GM23248 (cell line): Measurements from ENCODE around the gene RAB6B. TPM values are rescaled to one million over a fixed set of nuclear protein-coding genes. Genes with fewer than 3 reads are reported as not detected.

Experiments
- DNase-seq: peaks from one replicate; pipeline ENCODE4 v3.0.0-alpha.2; 2015
- H2AFZ ChIP-seq: fragments of 200-600 bp; sonication (generic); 2 replicates; pipeline ENCODE4 v1.6.1; 2016; ENCODE audit warnings: antibody characterized with exemption
- H3F3A ChIP-seq: fragments of 200-600 bp; sonication (generic); 2 replicates; pipeline ENCODE4 v1.6.1; 2016; ENCODE audit warnings: mild to moderate bottlenecking, antibody characterized with exemption, mixed run types; ENCODE audit not compliant: insufficient read depth
- H3K27ac ChIP-seq: fragments of 200-600 bp; sonication (generic); 2 replicates; pipeline ENCODE4 v1.5.1; 2016; ENCODE audit warnings: mild to moderate bottlenecking
- H3K27me3 ChIP-seq: fragments of 200-600 bp; sonication (generic); replicated peaks from 2 replicates; pipeline ENCODE4 v1.6.1; 2016; ENCODE audit warnings: mild to moderate bottlenecking; ENCODE audit not compliant: insufficient read depth
- H3K36me3 ChIP-seq: fragments of 200-600 bp; sonication (generic); 2 replicates; pipeline ENCODE4 v1.6.1; 2016; ENCODE audit warnings: low read depth, mild to moderate bottlenecking
- H3K4me1 ChIP-seq: fragments of 200-600 bp; sonication (generic); 2 replicates; pipeline ENCODE4 v1.6.1; 2016; ENCODE audit warnings: mild to moderate bottlenecking; ENCODE audit not compliant: insufficient read depth
- H3K4me2 ChIP-seq: fragments of 200-600 bp; sonication (generic); one replicate; pipeline ENCODE4 v1.6.1; 2016; ENCODE audit warnings: mild to moderate bottlenecking; ENCODE audit not compliant: unreplicated experiment
- H3K4me3 ChIP-seq: fragments of 200-600 bp; sonication (generic); 2 replicates; pipeline ENCODE4 v1.5.1; 2016; ENCODE audit warnings: mild to moderate bottlenecking
- H3K79me2 ChIP-seq: fragments of 200-600 bp; sonication (generic); 2 replicates; pipeline ENCODE4 v1.6.1; 2016; ENCODE audit warnings: mild to moderate bottlenecking; ENCODE audit not compliant: insufficient read depth
- H3K9ac ChIP-seq: fragments of 200-600 bp; sonication (generic); 2 replicates; pipeline ENCODE4 v1.6.1; 2016; ENCODE audit warnings: mild to moderate bottlenecking
- H3K9me2 ChIP-seq: fragments of 200-600 bp; sonication (generic); 2 replicates; pipeline ENCODE4 v1.6.1; 2016; ENCODE audit warnings: mixed run types, mild to moderate bottlenecking, moderate library complexity; ENCODE audit not compliant: insufficient read depth
- H3K9me3 ChIP-seq: fragments of 200-600 bp; sonication (generic); one replicate; pipeline ENCODE4 v1.6.1; 2017; ENCODE audit warnings: low read depth
- H4K20me1 ChIP-seq: fragments of 200-600 bp; sonication (generic); 2 replicates; pipeline ENCODE4 v1.6.0; 2016; ENCODE audit not compliant: insufficient read depth
- EZH2 ChIP-seq: fragments of 200-600 bp; sonication (generic); IDR thresholded peaks from 2 replicates; pipeline ENCODE4 v1.6.1; 2018; ENCODE audit warnings: antibody characterized with exemption, mild to moderate bottlenecking; ENCODE audit not compliant: insufficient read depth, poor library complexity, severe bottlenecking
- EZH2phosphoT487 ChIP-seq: fragments of 200-600 bp; sonication (generic); IDR thresholded peaks from 2 replicates; pipeline ENCODE4 v1.6.1; 2018; ENCODE audit warnings: antibody characterized with exemption, moderate library complexity, mild to moderate bottlenecking, low read depth; ENCODE audit not compliant: insufficient read depth
- WGBS, 2 experiments: methylation state at CpG; one replicate each; pipeline ENCODE4 v1.1.6; 2015 to 2017; ENCODE audit warnings: low lambda C conversion rate in 2 of 2, low coverage in 1 of 2; ENCODE audit errors: missing lambda C conversion rate in 2 of 2; 5-methylcytosine and 5-hydroxymethylcytosine counted together
- in situ Hi-C: fragments of 300-500 bp; cut with MboI; formaldehyde crosslinking; loops from 2 replicates; pipeline ENCODE4 v1.15.0; 2020
- polyA plus RNA-seq: library from polyadenylated mRNA; unstranded; fragments of >200 nt; fragmentation: Nextera tagmentation; extraction: Ambion mirVana; gene quantifications from 2 replicates; pipeline ENCODE4 v1.2.1, GENCODE V29; 2016
- total RNA-seq: library from RNA; depleted of rRNA; stranded (reverse); fragments of >200 nt; shearing (Covaris generic); gene quantifications from 2 replicates; pipeline ENCODE4 v1.2.3, GENCODE V29; 2014

RAB6B gene
- total and polyA plus RNA-seq, 2 experiments from 2014 or later = 0.59 to 0.76 TPM

DNA sequence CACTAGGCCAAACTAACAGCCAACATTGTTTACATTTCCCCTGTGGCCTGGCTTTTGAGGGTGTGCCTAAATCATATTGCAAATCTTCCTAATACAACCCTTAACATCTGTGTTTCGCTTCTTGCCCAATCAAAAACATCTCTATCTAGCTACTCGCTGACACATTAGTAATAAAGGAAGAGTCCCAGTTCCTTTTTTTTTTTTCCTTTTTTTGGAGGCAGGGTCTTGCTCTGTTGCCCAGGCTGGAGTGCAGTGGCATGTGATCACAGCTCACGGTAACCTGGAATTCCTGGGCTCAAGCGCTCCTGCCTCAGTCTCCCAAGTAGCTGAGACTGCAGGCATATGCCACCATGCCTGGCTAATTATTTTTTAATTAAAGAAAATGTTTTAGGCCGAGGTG, 92.2 kb downstream of the RAB6B start:
- Histone ChIP-seq H3K4me1 (peaks cover 12% of the 10 kb centered on the region; the same call in 1 of the 2 replicates), H3F3A (no peaks in the 10 kb centered on the region), H3K36me3 (peaks cover 12% of the 10 kb centered on the region), H3K27me3 (0 out of 2 replicates have a peak, but pooled peaks cover 6% of the 10 kb centered on the region), H3K79me2 (peaks cover 28% of the 10 kb centered on the region), H3K9me3 (no peaks in the 10 kb centered on the region), H3K9me2 (no peaks in the 10 kb centered on the region), H3K4me3 (no peak overlapping the region), H4K20me1 (no peaks in the 10 kb centered on the region; the same call in 1 of the 2 replicates), H3K9ac (no peak overlapping the region), H3K27ac (no peak overlapping the region), H2AFZ (no peak overlapping the region), H3K4me2 (no peak overlapping the region)
- TF ChIP-seq EZH2 (no peak), EZH2phosphoT487 (no peak)
- DNase-seq = no peak
- 78 to 81% methylated on average over 5 of the region's 5 CpGs for WGBS, 2 experiments
- in situ Hi-C loops = loop anchor here (25.0 kb wide), 1 partner anchor 341 kb away; no protein-coding TSS in a partner anchor

DNA sequence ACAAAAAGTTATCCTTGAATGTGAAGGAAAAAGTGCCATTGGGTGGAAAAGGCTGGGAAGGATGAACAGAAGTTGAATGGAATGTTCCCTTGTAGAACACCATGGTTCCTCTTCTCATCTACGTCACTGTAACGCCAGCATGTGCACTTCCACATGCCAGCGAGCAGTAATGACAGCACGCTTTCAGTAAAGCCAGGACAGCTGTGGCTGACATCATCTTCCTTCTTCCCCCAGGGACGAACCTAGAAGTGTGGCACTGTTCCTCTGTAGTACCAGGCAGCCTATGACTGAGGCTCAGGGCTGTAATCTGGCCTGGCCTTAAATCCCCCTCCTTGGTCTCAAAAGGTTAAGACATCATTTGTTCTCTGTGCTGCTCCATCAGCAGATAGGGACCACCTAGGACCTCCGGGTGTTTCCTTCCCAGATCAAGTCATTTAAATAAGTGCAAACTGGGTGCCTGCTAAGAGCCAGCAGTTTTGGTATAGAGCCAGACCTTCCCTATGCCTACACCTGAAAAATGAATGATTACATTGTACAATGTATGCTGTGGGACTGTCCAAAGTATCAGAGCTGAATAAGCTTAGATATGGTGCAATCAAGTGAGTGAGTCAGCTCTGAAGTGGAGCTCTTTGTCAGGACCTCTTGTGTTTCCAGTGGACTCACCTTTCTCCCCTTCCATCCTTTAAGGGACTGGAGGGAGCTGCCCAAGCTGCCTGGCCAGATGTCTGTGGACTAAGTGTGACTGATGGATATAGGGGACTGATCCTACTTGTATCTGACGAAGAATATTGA, 95.7 kb downstream of the RAB6B start:
- 0 out of 2 replicates have a peak, but pooled peaks cover 15% of the 10 kb centered on the region for H3K27me3 ChIP-seq
- H4K20me1 ChIP-seq = no peaks in the 10 kb centered on the region
- H3K9me2 ChIP-seq = no peaks in the 10 kb centered on the region
- no peak overlapping the region for H3K4me2 ChIP-seq
- WGBS, 2 experiments = 51 to 55% methylated on average over 7 of the region's 7 CpGs
- H3K27ac ChIP-seq = no peak overlapping the region
- H3K4me3 ChIP-seq = no peak overlapping the region
- TF ChIP-seq EZH2phosphoT487 = no peak
- no peak for TF ChIP-seq EZH2
- no peaks in the 10 kb centered on the region for H3K36me3 ChIP-seq
- H3K79me2 ChIP-seq = no peaks in the 10 kb centered on the region
- H3K9me3 ChIP-seq = no peaks in the 10 kb centered on the region
- no peak overlapping the region for H3K9ac ChIP-seq
- in situ Hi-C loops = loop anchor here (25.0 kb wide), 1 partner anchor 338 kb away; no protein-coding TSS in a partner anchor
- H3K4me1 ChIP-seq = no peaks in the 10 kb centered on the region
- H2AFZ ChIP-seq = no peak overlapping the region
- no peaks in the 10 kb centered on the region for H3F3A ChIP-seq
- DNase-seq = peak; percentile 57

DNA sequence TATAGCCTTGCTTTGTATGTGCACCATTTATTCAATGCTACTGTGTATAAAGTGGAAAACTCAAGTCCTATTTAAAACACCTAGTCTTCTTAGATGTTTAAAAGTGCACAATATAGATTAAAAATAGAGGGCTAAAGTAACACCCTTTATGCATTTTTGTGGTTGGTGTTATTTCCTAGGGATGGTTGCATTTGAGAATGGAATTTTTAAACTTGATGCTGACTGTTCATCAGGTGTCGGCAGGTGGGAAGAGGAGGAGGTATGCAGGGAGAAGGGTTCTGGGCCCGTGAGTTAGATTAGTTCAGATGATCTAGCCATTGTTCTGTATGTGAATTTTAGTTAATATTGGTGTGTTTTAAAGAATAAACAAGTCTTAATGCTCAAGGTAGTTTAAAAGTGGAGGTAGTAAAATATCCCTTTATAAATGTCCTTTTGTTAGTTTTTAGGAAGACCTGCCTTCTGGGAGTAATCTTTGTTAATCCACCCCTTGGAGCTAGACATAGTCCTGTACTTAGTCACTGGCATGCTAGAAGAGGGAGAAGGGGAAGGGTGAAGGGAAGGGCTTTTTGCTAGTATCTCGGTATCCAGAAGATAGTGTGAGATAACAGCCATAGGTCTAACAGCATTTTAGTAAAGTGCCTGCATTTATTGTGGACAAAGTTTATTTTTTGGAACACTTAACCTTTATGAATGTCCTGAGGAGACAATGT, 98.1 kb downstream of the RAB6B start:
- WGBS, 2 experiments = 29 to 37% methylated on average over 3 of the region's 3 CpGs

DNA sequence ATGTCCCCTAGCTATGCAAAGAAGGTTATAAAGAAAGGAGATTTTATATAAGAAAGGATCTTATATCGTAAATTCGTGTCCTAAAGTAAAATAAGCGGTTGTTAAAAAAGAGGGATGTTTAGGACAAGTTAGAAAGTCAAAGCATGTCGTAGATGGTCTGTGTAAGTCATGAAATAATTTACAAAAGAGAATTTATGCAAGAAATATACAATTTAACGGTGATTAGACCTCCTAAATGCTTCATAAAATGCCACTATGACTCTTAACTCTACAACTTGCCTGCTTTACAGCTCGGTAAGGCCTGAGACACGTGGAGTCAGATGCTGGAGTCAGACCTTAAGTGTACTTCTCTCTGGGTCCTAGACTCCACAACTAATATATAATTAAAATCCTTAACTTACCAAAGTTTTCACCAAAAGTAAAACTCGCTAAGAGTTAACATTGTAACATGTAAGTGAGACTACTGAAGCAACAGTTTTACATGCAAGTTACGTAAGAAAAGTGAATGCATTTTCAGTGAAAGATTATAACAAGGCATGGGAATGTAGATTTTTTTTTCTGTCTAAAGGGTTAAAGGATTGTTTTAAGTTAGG, 103.4 kb downstream of the RAB6B start:
- no peak overlapping the region for H2AFZ ChIP-seq
- H3K9me3 ChIP-seq = no peaks in the 10 kb centered on the region
- no peak for DNase-seq
- no peak for TF ChIP-seq EZH2
- TF ChIP-seq EZH2phosphoT487 = no peak
- no peak overlapping the region for H3K4me2 ChIP-seq
- WGBS, 2 experiments = 21 to 25% methylated on average over 9 of the region's 9 CpGs
- no peaks in the 10 kb centered on the region for H3F3A ChIP-seq
- no peak overlapping the region for H3K4me3 ChIP-seq
- no peaks in the 10 kb centered on the region for H3K4me1 ChIP-seq
- no peaks in the 10 kb centered on the region for H3K9me2 ChIP-seq
- H3K9ac ChIP-seq = no peak overlapping the region
- no peaks in the 10 kb centered on the region for H3K36me3 ChIP-seq
- H3K79me2 ChIP-seq = no peaks in the 10 kb centered on the region
- no peak overlapping the region for H3K27ac ChIP-seq
- in situ Hi-C loops = no loop called here
- H3K27me3 ChIP-seq = no peaks in the 10 kb centered on the region; the same call in 1 of the 2 replicates
- H4K20me1 ChIP-seq = no peaks in the 10 kb centered on the region

More for the DNA sequence above, 98.1 kb downstream of the RAB6B start:
- Histone ChIP-seq H3K36me3 (no peaks in the 10 kb centered on the region), H3K9me3 (no peaks in the 10 kb centered on the region), H3K4me3 (no peak overlapping the region), H3K79me2 (no peaks in the 10 kb centered on the region), H3F3A (no peaks in the 10 kb centered on the region), H3K27me3 (0 out of 2 replicates have a peak, but pooled peaks cover 15% of the 10 kb centered on the region), H2AFZ (no peak overlapping the region), H3K9ac (no peak overlapping the region), H3K9me2 (no peaks in the 10 kb centered on the region), H4K20me1 (no peaks in the 10 kb centered on the region), H3K27ac (no peak overlapping the region), H3K4me2 (no peak overlapping the region), H3K4me1 (no peaks in the 10 kb centered on the region)
- in situ Hi-C loops = no loop called here
- DNase-seq = no peak
- no peak for TF ChIP-seq EZH2phosphoT487
- TF ChIP-seq EZH2 = no peak
